CD14-positive monocyte (primary cell): Measurements from ENCODE around the gene SELPLG. TPM values are rescaled to one million over a fixed set of nuclear protein-coding genes. Genes with fewer than 3 reads are reported as not detected.

Experiments used
- DNase-seq, 3 donors: peaks; one replicate each; pipeline ENCODE4 v3.0.0-alpha.2; 2011 to 2022
- H2AFZ ChIP-seq: 2 replicates; pipeline ENCODE4 v1.6.0; 2012; ENCODE audit warnings: mild to moderate bottlenecking, low read depth, low read length, inconsistent platforms; ENCODE audit not compliant: insufficient read depth, poor library complexity, severe bottlenecking
- H3K27ac ChIP-seq, 2 donors: 1 replicate in 1 of 2; 2 replicates in 1 of 2; pipeline ENCODE4 v1.5.1; 2012 to 2013; ENCODE audit warnings: low read length in 2 of 2, control low read depth in 1 of 2, inconsistent platforms in 1 of 2, low read depth in 1 of 2, mild to moderate bottlenecking in 1 of 2
- H3K27me3 ChIP-seq, 2 donors: one replicate each; pipeline versions ENCODE4 v1.6.0 to v1.6.1; 2011 to 2013; ENCODE audit warnings: low read length in 2 of 2; ENCODE audit not compliant: control insufficient read depth in 2 of 2, insufficient read depth in 2 of 2
- H3K36me3 ChIP-seq, 2 donors: replicated peaks in 1 of 2; 1 replicate in 1 of 2; 2 replicates in 1 of 2; pipeline versions ENCODE4 v1.5.1 to v1.6.1; 2012 to 2013; ENCODE audit warnings: low read length in 2 of 2, control low read depth in 1 of 2, inconsistent platforms in 1 of 2, mild to moderate bottlenecking in 1 of 2; ENCODE audit not compliant: insufficient read depth in 2 of 2, control insufficient read depth in 1 of 2
- H3K4me1 ChIP-seq, 2 donors: 1 replicate in 1 of 2; 2 replicates in 1 of 2; pipeline versions ENCODE4 v1.5.1 to v1.6.1; 2012 to 2013; ENCODE audit warnings: low read length in 2 of 2, control low read depth in 1 of 2, inconsistent platforms in 1 of 2, mild to moderate bottlenecking in 1 of 2, moderate library complexity in 1 of 2; ENCODE audit not compliant: insufficient read depth in 2 of 2, control insufficient read depth in 1 of 2
- H3K4me2 ChIP-seq: replicated peaks from 2 replicates; pipeline ENCODE3; 2012; ENCODE audit warnings: low read length, moderate library complexity, mild to moderate bottlenecking; ENCODE audit not compliant: poor library complexity, severe bottlenecking; ENCODE audit errors: extremely low read depth
- H3K4me3 ChIP-seq, 3 experiments: fragments of 200-600 bp in 1 of 3; sonication (generic) in 1 of 3; replicated peaks in 1 of 3; 1 replicate in 2 of 3; 2 replicates in 1 of 3; pipeline ENCODE4 v1.5.1; 2011 to 2013; ENCODE audit warnings: low read length in 3 of 3, mild to moderate bottlenecking in 3 of 3, control low read depth in 2 of 3, low read depth in 2 of 3, inconsistent platforms in 1 of 3, moderate library complexity in 1 of 3
- H3K79me2 ChIP-seq: 2 replicates; pipeline ENCODE4 v1.6.0; 2012; ENCODE audit warnings: mild to moderate bottlenecking, control low read depth, inconsistent platforms, low read length, moderate library complexity; ENCODE audit not compliant: insufficient read depth
- H3K9ac ChIP-seq: 2 replicates; pipeline ENCODE4 v1.6.0; 2017; ENCODE audit warnings: low read length, mild to moderate bottlenecking; ENCODE audit not compliant: insufficient read depth, poor library complexity, severe bottlenecking
- H3K9me3 ChIP-seq, 2 donors: replicated peaks in 1 of 2; 1 replicate in 1 of 2; 2 replicates in 1 of 2; pipeline versions ENCODE4 v1.5.1 to v1.6.1; 2012 to 2013; ENCODE audit warnings: low read length in 2 of 2, control low read depth in 1 of 2; ENCODE audit not compliant: control insufficient read depth in 1 of 2, insufficient read depth in 1 of 2
- H4K20me1 ChIP-seq: 2 replicates; pipeline ENCODE4 v1.6.0; 2012; ENCODE audit warnings: mild to moderate bottlenecking, low read length, control low read depth, moderate library complexity; ENCODE audit not compliant: insufficient read depth
- H3K27ac Mint-ChIP-seq, 7 donors: one replicate each; pipeline ENCODE4 v1.8.0; 2020; ENCODE audit warnings: mild to moderate bottlenecking in 7 of 7, mixed read lengths in 7 of 7, moderate library complexity in 6 of 7, inconsistent platforms in 2 of 7
- H3K27me3 Mint-ChIP-seq, 3 donors: one replicate each; pipeline ENCODE4 v1.8.0; 2021 to 2022; ENCODE audit warnings: low read depth in 3 of 3, mild to moderate bottlenecking in 3 of 3, mixed read lengths in 3 of 3, moderate library complexity in 3 of 3, inconsistent platforms in 1 of 3
- H3K36me3 Mint-ChIP-seq, 2 donors: one replicate each; pipeline ENCODE4 v1.8.0; 2020; ENCODE audit warnings: mixed read lengths in 2 of 2, inconsistent platforms in 1 of 2, mild to moderate bottlenecking in 1 of 2
- H3K4me1 Mint-ChIP-seq: one replicate; pipeline ENCODE4 v1.8.0; 2020; ENCODE audit warnings: mild to moderate bottlenecking, mixed read lengths
- H3K4me3 Mint-ChIP-seq, 2 donors: one replicate each; pipeline ENCODE4 v1.8.0; 2020; ENCODE audit warnings: mild to moderate bottlenecking in 2 of 2, mixed read lengths in 2 of 2, moderate library complexity in 1 of 2
- H3K9me3 Mint-ChIP-seq, 7 donors: one replicate each; pipeline ENCODE4 v1.8.0; 2020 to 2022; ENCODE audit warnings: mixed read lengths in 7 of 7, mild to moderate bottlenecking in 6 of 7, moderate library complexity in 6 of 7, inconsistent platforms in 2 of 7
- WGBS: methylation state at CpG from one replicate; pipeline ENCODE4 v1.1.5; 2013; ENCODE audit warnings: missing lambda C conversion rate; ENCODE audit not compliant: insufficient coverage; 5-methylcytosine and 5-hydroxymethylcytosine counted together
- intact Hi-C, 2 donors: fragments of 100-400 bp; cut with micrococcal nuclease; formaldehyde crosslinking; loops; one replicate each; pipeline versions ENCODE4 v1.15.0 to v1.15.1; 2023
- polyA plus RNA-seq, 3 donors: library from polyadenylated mRNA; depleted of rRNA in 1 of 3; unstranded in 2 of 3; stranded (reverse) in 1 of 3; fragments of 300-500 nt in 2 of 3; fragments of >200 nt in 1 of 3; fragmentation: Illumina TruSeq in 2 of 3; gene quantifications; 1 replicate in 2 of 3; 2 replicates in 1 of 3; pipeline ENCODE4 v1.2.3, GENCODE V29; 2012 to 2021
- TF ChIP-seq, protein P1 (sequence below): fragments of 200-600 bp; IDR thresholded peaks from one replicate; pipeline ENCODE4 v1.8.0; 2022; ENCODE audit warnings: antibody characterized with exemption, mild to moderate bottlenecking

Gene SELPLG
- polyA plus RNA-seq, 3 donors, result 193 to 349 (median 247) TPM

DNA sequence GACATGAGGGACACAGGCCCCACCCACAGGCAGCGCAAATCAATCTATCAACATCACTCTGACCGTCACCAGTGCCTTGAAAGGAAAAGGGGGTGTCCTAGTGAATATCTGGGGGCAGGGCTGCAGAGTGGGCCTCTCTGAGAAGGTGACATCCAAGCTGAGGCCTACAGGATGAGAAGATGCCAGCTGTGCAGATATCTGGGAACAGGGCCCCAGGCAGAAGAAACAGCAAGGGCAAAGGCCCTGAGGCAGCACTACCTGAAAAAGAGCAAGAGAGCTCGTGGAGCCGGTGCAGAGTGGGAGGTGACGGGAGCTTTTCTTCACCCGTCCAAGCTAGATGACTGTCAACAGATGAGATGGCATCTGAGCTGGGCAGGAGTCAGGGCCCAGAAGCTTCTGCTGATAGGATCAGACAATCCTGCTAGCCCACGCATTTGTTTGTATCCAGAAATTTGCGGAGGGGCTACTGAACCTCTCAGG is 23.3 kb downstream of the SELPLG start:
- Histone ChIP-seq H3K36me3 (no peaks in the 10 kb centered on the region), H3K4me2 (no peak overlapping the region), H3K9me3 (no peaks in the 10 kb centered on the region), H3K79me2 (no peaks in the 10 kb centered on the region), H3K9ac (no peak overlapping the region), H2AFZ (no peak overlapping the region), H4K20me1 (no peaks in the 10 kb centered on the region), H3K4me1 (no peaks in the 10 kb centered on the region), H3K27me3 (peaks cover 0 to 5% of the 10 kb centered on the region in 2 donors), H3K4me3 (no peak overlapping the region), H3K27ac (no peak overlapping the region)
- H3K4me1 Mint-ChIP-seq, result no peaks in the 10 kb centered on the region
- DNase-seq, result no peak
- peak overlapping the region in 1 of 2 donors; percentile 41 for H3K4me3 Mint-ChIP-seq
- peaks cover 0 to 5% of the 10 kb centered on the region in 2 donors for H3K36me3 Mint-ChIP-seq
- H3K27ac Mint-ChIP-seq, result no peak overlapping the region
- peaks cover 7 to 18% (median 18%) of the 10 kb centered on the region in 3 donors for H3K27me3 Mint-ChIP-seq
- TF ChIP-seq, protein P1, sequence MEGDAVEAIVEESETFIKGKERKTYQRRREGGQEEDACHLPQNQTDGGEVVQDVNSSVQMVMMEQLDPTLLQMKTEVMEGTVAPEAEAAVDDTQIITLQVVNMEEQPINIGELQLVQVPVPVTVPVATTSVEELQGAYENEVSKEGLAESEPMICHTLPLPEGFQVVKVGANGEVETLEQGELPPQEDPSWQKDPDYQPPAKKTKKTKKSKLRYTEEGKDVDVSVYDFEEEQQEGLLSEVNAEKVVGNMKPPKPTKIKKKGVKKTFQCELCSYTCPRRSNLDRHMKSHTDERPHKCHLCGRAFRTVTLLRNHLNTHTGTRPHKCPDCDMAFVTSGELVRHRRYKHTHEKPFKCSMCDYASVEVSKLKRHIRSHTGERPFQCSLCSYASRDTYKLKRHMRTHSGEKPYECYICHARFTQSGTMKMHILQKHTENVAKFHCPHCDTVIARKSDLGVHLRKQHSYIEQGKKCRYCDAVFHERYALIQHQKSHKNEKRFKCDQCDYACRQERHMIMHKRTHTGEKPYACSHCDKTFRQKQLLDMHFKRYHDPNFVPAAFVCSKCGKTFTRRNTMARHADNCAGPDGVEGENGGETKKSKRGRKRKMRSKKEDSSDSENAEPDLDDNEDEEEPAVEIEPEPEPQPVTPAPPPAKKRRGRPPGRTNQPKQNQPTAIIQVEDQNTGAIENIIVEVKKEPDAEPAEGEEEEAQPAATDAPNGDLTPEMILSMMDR, result no peak
- 95% methylated on average over 6 of the region's 8 CpGs for WGBS
- intact Hi-C loops, result loop anchor here in 1 of 2 donors (10.0 kb wide), 1 partner anchor 484 kb away; the partner anchor contains the start of genes ALKBH2 and UNG
- peaks cover 0 to 3% (median 0%) of the 10 kb centered on the region in 7 donors for H3K9me3 Mint-ChIP-seq

DNA sequence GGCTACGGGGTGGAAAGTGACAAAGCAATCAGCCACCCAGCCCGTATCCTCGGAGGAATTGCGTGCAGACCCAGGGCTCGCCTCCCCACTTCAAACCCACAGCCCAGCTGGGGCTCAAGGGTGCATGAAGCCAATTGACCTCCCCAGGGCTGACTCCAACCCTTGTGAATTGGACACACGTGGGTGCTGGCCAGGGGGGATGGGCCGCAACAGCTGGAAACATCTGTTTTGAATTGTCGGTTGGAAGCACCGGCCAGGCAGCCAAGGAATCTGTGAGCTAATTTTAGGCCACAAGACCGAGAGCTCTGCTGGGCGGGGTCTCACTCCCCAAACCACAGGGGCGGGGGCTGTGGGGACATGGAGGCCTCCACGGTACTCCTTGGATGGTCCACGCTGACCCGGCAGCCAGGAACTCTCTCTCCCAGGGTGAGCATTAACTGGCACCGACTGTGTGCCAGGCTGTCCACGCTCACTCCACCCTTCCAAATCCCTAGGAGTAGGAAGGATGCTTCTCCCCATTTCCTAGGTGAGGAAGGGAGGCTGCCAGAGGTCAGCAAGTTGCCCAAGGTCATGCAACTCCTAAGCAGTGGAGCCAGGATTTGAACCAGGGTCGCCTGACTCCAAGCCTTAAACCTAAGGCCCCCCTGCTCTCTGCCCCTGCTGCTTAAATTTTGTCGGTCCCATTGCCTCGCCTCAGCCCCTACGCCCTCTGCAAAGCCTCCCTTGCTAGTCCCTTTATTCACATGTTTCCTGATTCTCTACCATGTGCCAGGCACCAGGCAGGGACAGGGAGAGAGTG is 24.0 kb downstream of the SELPLG start:
- Histone ChIP-seq H3K27ac (no peak overlapping the region), H4K20me1 (no peaks in the 10 kb centered on the region), H3K4me1 (no peaks in the 10 kb centered on the region), H3K9me3 (no peaks in the 10 kb centered on the region), H3K79me2 (no peaks in the 10 kb centered on the region), H3K4me2 (no peak overlapping the region), H3K36me3 (no peaks in the 10 kb centered on the region), H2AFZ (no peak overlapping the region), H3K9ac (no peak overlapping the region), H3K27me3 (peaks cover 0 to 5% of the 10 kb centered on the region in 2 donors), H3K4me3 (no peak overlapping the region)
- H3K4me1 Mint-ChIP-seq, result no peaks in the 10 kb centered on the region
- 28% methylated on average over 14 of the region's 21 CpGs for WGBS
- no peak overlapping the region for H3K27ac Mint-ChIP-seq
- intact Hi-C loops, result loop anchor here in 1 of 2 donors (10.0 kb wide), 1 partner anchor 485 kb away; the partner anchor contains the start of genes ALKBH2 and UNG
- H3K9me3 Mint-ChIP-seq, result peaks cover 0 to 3% (median 0%) of the 10 kb centered on the region in 7 donors
- DNase-seq, result no peak
- TF ChIP-seq, protein P1, result no peak
- H3K36me3 Mint-ChIP-seq, result peaks cover 0 to 5% of the 10 kb centered on the region in 2 donors
- peaks cover 9 to 19% (median 18%) of the 10 kb centered on the region in 3 donors for H3K27me3 Mint-ChIP-seq
- no peak overlapping the region for H3K4me3 Mint-ChIP-seq
